Measurements from ENCODE around the gene TBR1.

GRCh38 chr2:161418275-161418714 is 2.2 kb downstream of the TBR1 start:
- TF ChIP-seq POLR2A (IDR thresholded peaks at IDR 0.05) = no peak
- TF ChIP-seq CTCF (IDR thresholded peaks at IDR 0.05) = no peak
